K562 (cell line): ENCODE data around the gene JPH2. TPM values are rescaled to one million over a fixed set of nuclear protein-coding genes. Genes with fewer than 3 reads are reported as not detected.

Experiments used
- ATAC-seq: fragments of 200-7000 bp; cut with Tn5 transposase; 3 replicates; pipeline ENCODE4 v1.9.1; 2020; ENCODE audit warnings: moderate library complexity
- BruUV-seq: library from RNA; stranded (reverse); fragments of 400-500 nt; replicated peaks from 2 replicates; lab custom pipeline; 2021; lab: Mats Ljungman, UMichigan
- CTCF ChIA-PET: fragments of 300-600 bp; formaldehyde crosslinking; extraction: SDS; loops from one replicate; lab custom pipeline; 2021; ENCODE audit warnings: low intra/inter-chr PET ratio; lab: Yijun Ruan, JAX
- POLR2A ChIA-PET: fragments of 300-600, 350-650 bp; sonication (Branson Sonifier 250); formaldehyde crosslinking; extraction: SDS; loops from one replicate; lab custom pipeline; 2021; ENCODE audit warnings: antibody characterized with exemption, inconsistent platforms; lab: Yijun Ruan, JAX
- DNase-seq, 4 experiments: peaks; one replicate each; pipeline versions ENCODE4 v3.0.0 to v3.0.0-alpha.2; 2011 to 2018; ENCODE audit warnings: low spot score in 3 of 4, mixed read lengths in 3 of 4; ENCODE audit errors: extremely low read depth in 1 of 4
- FAIRE-seq: peaks from 2 replicates; lab custom pipeline; 2011; peaks lifted over from hg19 to GRCh38; lab: Jason Lieb, UNC
- H2AFZ ChIP-seq: 2 replicates; pipeline ENCODE4 v1.6.0; 2011; ENCODE audit warnings: low read depth, low read length, control low read depth, inconsistent platforms
- H3K27ac ChIP-seq: fragments of 200-600 bp; 3 replicates; pipeline ENCODE4 v1.8.0; 2011; ENCODE audit warnings: low read depth, mild to moderate bottlenecking, control low read depth, inconsistent platforms, low read length, moderate library complexity, mixed read lengths; ENCODE audit errors: extremely low read depth
- H3K27me3 ChIP-seq, 2 experiments: fragments of 300-600 bp in 1 of 2; 2 replicates in 1 of 2; 3 replicates in 1 of 2; pipeline versions ENCODE4 v1.6.0 to v1.8.0; 2011; ENCODE audit warnings: inconsistent platforms in 2 of 2, low read length in 2 of 2, mild to moderate bottlenecking in 1 of 2, mixed read lengths in 1 of 2, moderate library complexity in 1 of 2; ENCODE audit not compliant: control insufficient read depth in 2 of 2, insufficient read depth in 2 of 2
- H3K36me3 ChIP-seq: fragments of 300-600 bp; 3 replicates; pipeline ENCODE4 v1.8.0; 2011; ENCODE audit warnings: mild to moderate bottlenecking, low read length, inconsistent platforms; ENCODE audit not compliant: control insufficient read depth, insufficient read depth
- H3K4me1 ChIP-seq, 2 experiments: fragments of 200-600 bp in 1 of 2; replicated peaks in 1 of 2; 2 replicates in 1 of 2; 3 replicates in 1 of 2; pipeline versions ENCODE4 v1.5.1 to v1.8.0; 2011; ENCODE audit warnings: inconsistent platforms in 2 of 2, low read length in 2 of 2, mild to moderate bottlenecking in 1 of 2, mixed read lengths in 1 of 2, moderate library complexity in 1 of 2; ENCODE audit not compliant: control insufficient read depth in 2 of 2, insufficient read depth in 2 of 2
- H3K4me2 ChIP-seq: 2 replicates; pipeline ENCODE4 v1.6.1; 2011; ENCODE audit warnings: low read length, control low read depth, inconsistent platforms, mixed read lengths; ENCODE audit not compliant: insufficient read depth
- H3K4me3 ChIP-seq: fragments of 200-600 bp; sonication (generic), shearing (Covaris generic); 2 replicates; pipeline ENCODE4 v1.5.1; 2016; ENCODE audit warnings: control low read depth, inconsistent platforms
- H3K79me2 ChIP-seq: fragments of 200-600 bp; 3 replicates; pipeline ENCODE4 v1.8.0; 2011; ENCODE audit warnings: low read length, inconsistent platforms; ENCODE audit not compliant: control insufficient read depth, insufficient read depth
- H3K9ac ChIP-seq, 2 experiments: 2 replicates each; pipeline versions ENCODE4 v1.6.0 to v1.6.1; 2011; ENCODE audit warnings: low read depth in 2 of 2, low read length in 2 of 2, control low read depth in 1 of 2, inconsistent platforms in 1 of 2, mild to moderate bottlenecking in 1 of 2, mixed read lengths in 1 of 2; ENCODE audit not compliant: insufficient read depth in 1 of 2
- H3K9me1 ChIP-seq: one replicate; pipeline ENCODE4 v1.6.0; 2011; ENCODE audit warnings: inconsistent platforms, mild to moderate bottlenecking, low read length, moderate library complexity; ENCODE audit not compliant: control insufficient read depth, insufficient read depth
- H3K9me3 ChIP-seq: replicated peaks from 2 replicates; pipeline ENCODE4 v1.5.1; 2011; ENCODE audit warnings: low read depth, low read length, inconsistent platforms; ENCODE audit not compliant: control insufficient read depth, insufficient read depth
- H4K20me1 ChIP-seq: replicated peaks from 2 replicates; pipeline ENCODE4 v1.6.1; 2011; ENCODE audit warnings: low read length, inconsistent platforms, mixed read lengths; ENCODE audit not compliant: control insufficient read depth, insufficient read depth
- E2F5 ChIP-seq: sonication (generic); formaldehyde crosslinking; IDR thresholded peaks from 2 replicates; pipeline ENCODE4 v1.8.0; 2022; ENCODE audit warnings: mild to moderate bottlenecking, missing genetic modification reagents
- FOXP4 ChIP-seq: sonication (generic); formaldehyde crosslinking; IDR thresholded peaks from 2 replicates; pipeline ENCODE4 v1.8.0; 2022; ENCODE audit warnings: mild to moderate bottlenecking, missing genetic modification reagents, borderline replicate concordance
- GTF2E2 ChIP-seq: fragments of 200-800 bp; sonication (Bioruptor generic); IDR thresholded peaks from 2 replicates; pipeline ENCODE4 v1.6.1; 2016; ENCODE audit warnings: missing genetic modification characterization, missing compliant biosample characterization
- TAF1 ChIP-seq: IDR thresholded peaks from 2 replicates; pipeline ENCODE4 v1.6.1; 2011; ENCODE audit warnings: mild to moderate bottlenecking, low read length, moderate library complexity; ENCODE audit not compliant: insufficient read depth, control insufficient read depth, severe bottlenecking; ENCODE audit errors: extremely low read depth
- TEAD1 ChIP-seq, 2 experiments: fragments of 450-650 bp in 1 of 2; sonication (generic) in 1 of 2; formaldehyde crosslinking; IDR thresholded peaks; 2 replicates each; pipeline versions ENCODE4 v1.4.0 to v1.8.0; 2020 to 2022; ENCODE audit warnings: mild to moderate bottlenecking in 2 of 2, missing genetic modification reagents in 1 of 2
- XRCC5 ChIP-seq: fragments of 200-400 bp; formaldehyde crosslinking; IDR thresholded peaks from 2 replicates; pipeline ENCODE4 v1.6.1; 2017; ENCODE audit warnings: low read depth, mild to moderate bottlenecking, low read length
- ZNF175 ChIP-seq: fragments of 200-800 bp; sonication (Bioruptor generic); IDR thresholded peaks from 2 replicates; pipeline ENCODE4 v1.6.1; 2016; ENCODE audit warnings: low read depth, mild to moderate bottlenecking, missing genetic modification characterization, missing compliant biosample characterization
- WGBS: fragments of 100-300 bp; shearing (Covaris generic); methylation state at CpG from one replicate; pipeline ENCODE4 v1.1.6; 2016; ENCODE audit warnings: low coverage, mixed read lengths; ENCODE audit not compliant: insufficient coverage; ENCODE audit errors: missing lambda C conversion rate; 5-methylcytosine and 5-hydroxymethylcytosine counted together
- in situ Hi-C: fragments of 300-500 bp; cut with MboI; formaldehyde crosslinking; loops from 4 replicates; pipeline ENCODE4 v1.15.0; 2018; ENCODE audit warnings: inconsistent platforms, mixed read lengths
- intact Hi-C: fragments of 100-400 bp; cut with micrococcal nuclease; formaldehyde crosslinking; loops from 2 replicates; pipeline ENCODE4 v1.14.2; 2022
- polyA plus RNA-seq, 8 experiments: library from polyadenylated mRNA; depleted of rRNA in 4 of 8; stranded (reverse) in 5 of 8; unstranded in 3 of 8; fragments of >200 nt; fragmentation: Nextera tagmentation in 2 of 8; fragmentation: Illumina TruSeq in 1 of 8; extraction: Ambion mirVana in 2 of 8; extraction: Trizol in 1 of 8; gene quantifications; 2 replicates each; pipeline versions ENCODE4 v1.2.1 to v1.2.3, GENCODE V29; 2011 to 2014; ENCODE audit warnings: inconsistent platforms in 1 of 8, missing spikeins in 1 of 8
- total RNA-seq, 7 experiments: library from RNA; depleted of rRNA in 6 of 7; stranded (reverse); fragments of >200 nt in 6 of 7; fragmentation: Illumina TruSeq in 2 of 7; extraction: Trizol in 2 of 7; gene quantifications; 2 replicates each; pipeline versions ENCODE4 v1.2.1 to v1.2.3, GENCODE V29; 2011 to 2021; ENCODE audit warnings: low replicate concordance in 1 of 7
- TF ChIP-seq, protein P1 (sequence below): IDR thresholded peaks from 2 replicates; pipeline ENCODE4 v1.6.1; 2016; ENCODE audit warnings: missing genetic modification characterization, missing compliant biosample characterization

JPH2 gene
- total and polyA plus RNA-seq, 9 of the 15 experiments (the other 6 are each of a cell fraction or from before 2014, with no cell fraction given) = not detected

DNA sequence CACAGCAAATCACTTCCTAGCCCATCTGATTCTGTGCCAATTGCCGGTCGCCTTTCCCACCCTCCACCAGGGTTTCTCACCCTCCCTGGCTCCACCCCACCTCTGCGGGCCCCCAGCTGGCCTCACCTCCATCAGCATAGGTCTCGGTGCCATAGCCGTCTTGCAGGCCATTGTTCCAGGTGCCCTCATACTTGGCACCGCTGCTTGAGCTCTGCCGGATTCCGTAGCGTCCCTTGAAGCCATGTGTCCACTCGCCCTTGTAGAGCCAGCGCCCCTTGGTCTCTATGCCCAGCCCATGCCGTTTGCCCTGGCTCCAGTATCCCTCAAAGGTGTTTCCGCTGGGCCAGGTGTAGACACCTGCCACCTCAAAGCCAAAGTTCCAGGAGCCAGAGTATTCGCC, 787 bp downstream of the JPH2 start:
- BruUV-seq = no TSS peak
- Histone ChIP-seq H3K79me2 (no peaks in the 10 kb centered on the region), H3K4me2 (no peak overlapping the region), H3K4me3 (no peak overlapping the region), H2AFZ (no peak overlapping the region), H4K20me1 (no peaks in the 10 kb centered on the region; the same call in 1 of the 2 replicates), H3K27me3 (peaks cover 33 to 60% of the 10 kb centered on the region in 2 experiments; a peak in 4 of 5 replicates), H3K27ac (no peak overlapping the region), H3K9me1 (no peaks in the 10 kb centered on the region), H3K4me1 (peaks cover 0 to 4% of the 10 kb centered on the region in 2 experiments; a peak in 1 of 5 replicates), H3K9ac (no peak overlapping the region), H3K9me3 (no peaks in the 10 kb centered on the region), H3K36me3 (no peaks in the 10 kb centered on the region)
- 2% methylated on average over 14 of the region's 14 CpGs for WGBS
- ATAC-seq = no peak
- no peak for FAIRE-seq
- CTCF ChIA-PET = no interaction called here
- TF ChIP-seq E2F5 (CRISPR knock-in tag) (no peak), FOXP4 (CRISPR knock-in tag) (no peak), TEAD1 (CRISPR knock-in tag; IDR thresholded peaks at IDR 0.05) (no peak), GTF2E2 (no peak), TAF1 (no peak), ZNF175 (CRISPR knock-in tag) (no peak), XRCC5 (no peak)
- TF ChIP-seq, protein P1, sequence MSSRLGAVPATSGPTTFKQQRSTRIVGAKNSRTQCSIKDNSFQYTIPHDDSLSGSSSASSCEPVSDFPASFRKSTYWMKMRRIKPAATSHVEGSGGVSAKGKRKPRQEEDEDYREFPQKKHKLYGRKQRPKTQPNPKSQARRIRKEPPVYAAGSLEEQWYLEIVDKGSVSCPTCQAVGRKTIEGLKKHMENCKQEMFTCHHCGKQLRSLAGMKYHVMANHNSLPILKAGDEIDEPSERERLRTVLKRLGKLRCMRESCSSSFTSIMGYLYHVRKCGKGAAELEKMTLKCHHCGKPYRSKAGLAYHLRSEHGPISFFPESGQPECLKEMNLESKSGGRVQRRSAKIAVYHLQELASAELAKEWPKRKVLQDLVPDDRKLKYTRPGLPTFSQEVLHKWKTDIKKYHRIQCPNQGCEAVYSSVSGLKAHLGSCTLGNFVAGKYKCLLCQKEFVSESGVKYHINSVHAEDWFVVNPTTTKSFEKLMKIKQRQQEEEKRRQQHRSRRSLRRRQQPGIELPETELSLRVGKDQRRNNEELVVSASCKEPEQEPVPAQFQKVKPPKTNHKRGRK (tag) = no peak
- in situ Hi-C loops = loop anchor here (5.0 kb wide), 1 partner anchor 69 kb away; no protein-coding TSS in a partner anchor
- POLR2A ChIA-PET = interaction anchor here (0.6 kb wide), 1 partner anchor 31 kb away, joined by 3 read pairs; no protein-coding TSS in a partner anchor
- intact Hi-C loops = no loop called here
- DNase-seq = no peak
